ENCODE data around the gene CNOT1.

DNA sequence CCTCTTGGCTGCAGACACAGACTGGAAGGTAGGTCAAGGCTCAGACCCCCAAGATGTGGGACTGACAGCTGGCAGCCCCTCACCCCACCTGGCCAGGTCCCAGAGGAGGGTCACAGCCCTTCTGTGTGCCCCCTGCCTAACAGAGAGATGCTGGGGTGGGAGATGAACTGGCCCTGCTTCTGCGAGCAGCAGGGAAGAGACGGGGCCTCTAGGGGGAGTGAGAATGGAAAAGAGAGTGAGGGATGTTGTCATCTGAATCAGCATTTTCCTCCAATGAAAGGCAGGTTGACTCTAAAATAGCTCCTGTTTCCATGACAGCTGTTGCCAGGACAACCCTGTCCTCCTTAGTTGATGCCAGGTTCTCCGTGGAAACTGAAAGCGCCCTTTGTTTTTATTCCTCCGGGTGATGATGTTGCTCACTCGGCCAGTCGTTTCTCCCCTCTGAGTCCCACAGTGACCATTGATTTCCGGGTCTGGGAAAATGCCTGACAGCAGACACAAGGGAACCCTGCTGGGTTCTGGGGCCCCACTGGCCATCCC, 134.6 kb downstream of the CNOT1 start:
- TF ChIP-seq REST (IDR thresholded peaks at IDR 0.05; ENCODE audit: low read depth) (no peak), ZNF274 (IDR thresholded peaks at IDR 0.05; ENCODE audit: low read depth, low read length) (no peak), CTCF (IDR thresholded peaks at IDR 0.05 in 2 of 3, conservative IDR thresholded peaks at IDR 0.05 in 1 of 3; ENCODE audit: borderline replicate concordance in 1 of 3, insufficient read depth in 1 of 3, low read depth in 2 of 3, low read length in 2 of 3) (peak; percentile 48 to 77 (median 61); a peak in 5 of 6 replicates), POLR2AphosphoS5 (IDR thresholded peaks at IDR 0.05; ENCODE audit: low read depth, low read length) (no peak), POLR2A (IDR thresholded peaks at IDR 0.05; ENCODE audit: borderline replicate concordance, extremely low read depth, insufficient read depth, insufficient read length) (no peak), EGR1 (IDR thresholded peaks at IDR 0.05; ENCODE audit: low read depth) (no peak), EZH2 (IDR thresholded peaks at IDR 0.05) (no peak), EZH2phosphoT487 (IDR thresholded peaks at IDR 0.05; ENCODE audit: borderline replicate concordance) (no peak), YY1 (IDR thresholded peaks at IDR 0.05; ENCODE audit: extremely low read depth, insufficient replicate concordance, low read depth, low read length) (no peak)
- TF ChIP-seq, protein P1, sequence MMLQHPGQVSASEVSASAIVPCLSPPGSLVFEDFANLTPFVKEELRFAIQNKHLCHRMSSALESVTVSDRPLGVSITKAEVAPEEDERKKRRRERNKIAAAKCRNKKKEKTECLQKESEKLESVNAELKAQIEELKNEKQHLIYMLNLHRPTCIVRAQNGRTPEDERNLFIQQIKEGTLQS (IDR thresholded peaks at IDR 0.05): no peak

Data from HCT116 (cell line).